Measurements from ENCODE around the gene ADSS1. TPM values are rescaled to one million over a fixed set of nuclear protein-coding genes. Genes with fewer than 3 reads are reported as not detected.

ADSS1 gene
- polyA plus RNA-seq, 4 donors: 12.5 to 17.0 (median 14.2) TPM

DNA sequence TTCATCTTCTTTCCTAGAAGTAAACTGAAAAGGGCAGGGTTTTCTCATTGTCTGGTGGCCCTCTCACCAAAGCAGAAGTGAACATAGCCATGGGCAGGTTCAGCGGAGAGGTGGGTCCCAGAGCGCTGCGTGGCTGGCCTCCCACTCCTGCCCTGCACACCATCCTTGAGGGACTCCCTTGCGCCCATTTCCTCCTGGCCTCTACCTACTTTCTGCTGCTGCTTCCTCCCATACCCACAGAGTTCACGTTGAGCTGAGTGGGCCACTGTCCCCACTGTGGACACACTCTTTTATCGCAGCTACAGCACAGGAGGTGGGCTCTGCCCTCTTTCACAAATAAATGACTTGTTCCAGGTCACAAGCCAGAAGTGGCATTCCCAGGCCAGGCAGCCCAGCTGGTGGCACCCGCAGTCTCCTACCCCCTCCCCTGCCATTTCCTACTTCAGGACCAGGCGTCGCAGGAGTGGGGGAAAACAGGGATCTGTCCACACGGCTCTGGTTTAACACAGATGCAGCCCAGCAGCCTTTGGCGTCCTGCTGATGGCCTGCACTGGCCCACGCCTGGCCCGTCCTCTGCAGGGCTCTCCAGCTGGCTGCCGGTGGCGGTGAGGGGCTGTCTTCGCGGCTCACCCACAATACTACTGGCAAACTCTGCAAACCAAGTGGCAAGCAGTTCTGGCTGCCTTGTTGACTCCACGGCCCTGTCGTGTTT is 33.8 kb downstream of the ADSS1 start:
- DNase-seq (ENCODE audit: low read depth in 4 of 4, low spot score in 3 of 4): no peak

DNA sequence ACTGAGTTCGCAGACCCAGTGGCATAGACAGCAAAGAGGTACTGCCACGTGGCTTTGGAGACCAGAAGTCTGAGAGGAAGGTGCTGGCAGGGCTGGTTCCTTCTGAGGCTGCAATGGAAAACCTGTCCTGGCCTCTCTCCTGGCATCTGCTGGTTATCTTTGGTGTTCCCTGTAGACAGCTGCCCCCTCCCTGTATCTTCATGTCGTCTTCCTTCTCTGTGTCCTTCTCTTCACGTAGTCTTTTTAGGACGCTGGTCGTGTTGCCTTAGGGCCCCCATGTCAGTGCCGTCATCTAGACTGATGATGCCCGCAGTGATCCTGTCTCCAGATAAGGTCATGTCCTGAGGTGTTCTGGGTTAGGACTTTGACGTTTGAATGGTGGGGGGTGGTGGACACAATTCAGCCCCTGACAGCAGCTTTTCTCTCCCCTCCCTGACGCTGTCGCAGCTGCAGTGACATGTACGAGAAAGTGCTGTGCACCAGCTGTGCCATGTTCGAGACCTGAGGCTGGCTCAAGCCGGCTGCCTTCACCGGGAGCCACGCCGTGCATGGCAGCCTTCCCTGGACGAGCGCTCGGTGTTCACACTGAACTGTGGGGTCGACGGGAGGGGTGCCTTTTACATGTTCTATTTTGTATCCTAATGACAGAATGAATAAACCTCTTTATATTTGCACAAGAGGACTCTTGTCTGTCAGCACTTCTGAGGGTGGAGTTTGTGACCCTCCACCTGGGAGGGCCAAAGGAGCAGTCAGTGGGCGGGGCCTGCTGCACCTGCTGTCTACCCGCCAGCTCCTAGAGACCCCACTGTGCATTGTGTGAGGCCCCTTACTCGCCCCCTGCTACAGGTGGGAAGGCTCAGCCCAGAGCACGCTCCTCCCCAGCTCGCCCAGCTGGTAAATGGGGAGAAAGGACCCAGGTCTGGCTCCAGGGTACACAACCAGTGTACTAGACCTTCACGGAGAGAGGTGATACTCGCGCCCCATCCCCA is 35.2 kb downstream of the ADSS1 start:
- DNase-seq (ENCODE audit: low read depth in 4 of 4, low spot score in 3 of 4): no peak

DNA sequence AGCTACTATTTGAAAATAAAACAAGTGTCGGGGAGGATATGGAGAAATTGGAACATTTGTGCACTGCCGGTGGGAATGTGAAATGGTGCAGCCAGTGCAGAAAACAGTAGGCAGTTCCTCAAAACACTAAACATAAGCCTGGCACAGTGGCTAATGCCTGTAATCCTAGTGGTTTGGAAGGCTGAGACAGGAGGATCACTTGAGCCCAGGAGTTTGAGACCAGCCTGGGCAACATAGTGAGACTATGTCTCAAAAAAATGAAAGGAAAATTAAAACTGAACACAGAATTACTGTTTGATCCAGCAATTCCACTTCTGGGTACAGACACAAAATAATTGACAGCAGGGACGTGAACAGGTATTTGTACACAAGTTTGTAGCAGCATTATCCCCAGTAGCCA is 41.5 kb downstream of the ADSS1 start:
- no peak for DNase-seq (ENCODE audit: low read depth in 4 of 4, low spot score in 3 of 4)

DNA sequence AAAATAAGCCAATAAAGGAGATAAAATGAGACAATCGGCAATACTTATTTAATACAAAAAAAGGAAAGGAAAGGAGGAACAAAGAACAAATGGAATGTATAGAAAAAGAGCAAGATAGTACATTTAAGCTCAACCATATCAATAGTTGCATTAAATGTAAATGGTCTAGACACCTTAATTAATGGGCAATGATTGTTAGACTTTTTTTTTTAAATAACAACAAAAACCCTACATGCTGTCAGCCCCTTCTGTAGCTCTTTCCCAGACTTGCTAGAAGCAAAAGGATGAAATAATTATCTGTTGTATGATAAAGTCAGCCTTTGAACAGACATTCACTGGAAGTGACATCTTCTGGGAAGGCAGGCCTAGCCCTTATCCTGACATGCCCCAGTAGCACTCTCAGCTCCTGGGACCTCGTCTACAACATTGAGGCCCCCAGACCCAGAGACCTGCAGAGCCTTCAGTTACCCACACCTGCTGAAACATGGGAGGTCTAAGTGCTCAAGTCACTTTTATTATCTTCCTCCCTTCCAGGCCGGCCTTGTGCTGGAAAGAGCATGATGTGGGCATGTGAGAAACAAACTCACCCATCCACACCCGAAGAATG is 42.3 kb downstream of the ADSS1 start:
- DNase-seq (ENCODE audit: low read depth in 4 of 4, low spot score in 3 of 4): no peak

DNA sequence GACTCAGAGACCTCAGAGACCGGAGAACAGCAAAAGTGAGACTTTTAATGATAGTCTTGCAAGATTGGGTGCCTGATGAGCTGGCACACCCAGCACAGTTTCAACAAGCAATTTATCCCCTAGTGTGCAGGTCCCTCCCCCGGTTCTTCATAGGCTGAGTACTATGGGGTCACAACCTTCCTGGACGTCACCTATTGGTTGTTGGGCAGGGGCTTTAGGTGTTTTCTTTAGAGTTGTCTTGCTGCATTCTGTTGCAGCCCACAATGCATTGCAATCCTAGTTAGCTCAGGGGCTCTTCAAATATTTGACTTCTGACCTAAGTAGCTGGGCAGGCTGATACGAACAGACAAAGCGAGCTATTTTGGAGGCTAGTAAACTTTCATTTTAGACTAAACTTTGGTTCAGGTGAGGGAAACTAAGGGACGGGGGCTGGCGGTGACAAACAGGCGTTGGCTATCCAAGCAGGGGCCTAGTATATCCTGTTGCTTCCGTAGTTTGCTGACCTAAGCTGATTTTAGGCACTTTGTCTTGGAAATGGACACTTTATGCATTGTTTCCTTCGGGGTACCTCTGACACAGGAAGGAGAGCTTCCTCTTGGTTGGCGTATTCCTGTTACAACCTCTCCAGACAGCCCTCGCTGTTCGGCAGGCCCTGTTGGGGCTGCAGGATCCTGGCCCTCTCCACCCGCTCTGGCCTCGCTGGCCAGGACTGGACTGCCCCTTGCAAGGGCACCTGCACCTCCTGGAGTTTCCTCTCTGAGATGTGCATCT is 43.0 kb downstream of the ADSS1 start:
- no peak for DNase-seq (ENCODE audit: low read depth in 4 of 4, low spot score in 3 of 4)

DNA sequence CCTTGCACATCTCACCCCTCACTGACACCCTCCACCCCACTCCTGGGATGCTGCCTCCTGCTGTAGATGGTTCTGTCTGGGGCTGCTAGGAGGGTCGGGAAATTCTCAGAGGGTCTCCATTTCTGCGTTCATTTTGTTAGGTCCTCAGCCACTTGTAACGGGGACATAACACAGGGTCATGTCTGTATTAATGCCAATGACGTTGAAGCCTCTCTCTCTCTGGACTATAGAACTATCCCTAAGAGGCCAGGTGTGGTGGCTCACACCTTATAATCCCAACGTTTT is 43.5 kb downstream of the ADSS1 start:
- no peak for DNase-seq (ENCODE audit: low read depth in 4 of 4, low spot score in 3 of 4)

DNA sequence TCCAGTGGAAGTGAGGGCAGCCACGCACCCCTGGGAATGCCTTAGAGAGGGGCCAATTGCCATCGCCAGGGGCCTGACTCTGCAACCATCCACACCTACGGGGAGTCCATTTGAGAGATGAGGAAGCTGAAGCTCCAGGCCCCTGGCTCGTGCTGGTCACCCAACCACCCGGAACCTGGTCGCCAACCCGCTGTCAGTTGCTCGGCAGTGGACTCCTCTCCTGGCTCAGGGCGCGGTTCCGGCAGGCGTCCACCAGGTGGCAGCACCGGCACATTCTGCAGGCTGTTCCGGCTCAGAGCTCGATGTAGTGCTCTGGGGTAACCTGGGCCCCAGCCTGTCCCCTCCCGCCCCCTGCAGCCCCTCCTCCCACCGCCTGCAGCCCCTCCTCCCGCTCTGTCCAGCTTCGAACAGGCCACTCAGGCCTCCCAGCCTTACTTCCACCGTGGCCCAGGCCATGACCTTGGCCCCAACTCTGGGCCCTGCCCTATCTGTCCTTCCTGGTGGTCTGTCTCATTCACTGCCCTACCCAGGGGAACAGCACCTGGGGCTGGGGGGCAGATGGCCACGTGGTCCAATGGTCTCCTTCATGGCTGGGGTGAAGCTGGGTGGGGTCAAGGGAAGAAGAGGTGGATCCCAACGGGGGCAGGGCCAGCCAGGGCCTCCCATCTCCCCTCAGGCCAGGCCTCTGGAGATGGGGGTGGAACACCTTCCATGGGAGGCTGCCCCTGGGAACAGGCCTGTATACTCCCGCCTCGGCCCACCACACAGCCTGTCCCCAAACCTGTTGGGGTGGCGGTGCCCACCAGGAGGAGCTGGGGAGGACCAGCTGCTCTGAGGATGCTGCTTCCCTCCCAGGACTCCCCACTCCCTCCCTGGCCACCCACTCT is 44.7 kb downstream of the ADSS1 start:
- peak in 3 of 4 donors; percentile 65 to 73 (median 71) for DNase-seq (ENCODE audit: low read depth in 4 of 4, low spot score in 3 of 4)

DNA sequence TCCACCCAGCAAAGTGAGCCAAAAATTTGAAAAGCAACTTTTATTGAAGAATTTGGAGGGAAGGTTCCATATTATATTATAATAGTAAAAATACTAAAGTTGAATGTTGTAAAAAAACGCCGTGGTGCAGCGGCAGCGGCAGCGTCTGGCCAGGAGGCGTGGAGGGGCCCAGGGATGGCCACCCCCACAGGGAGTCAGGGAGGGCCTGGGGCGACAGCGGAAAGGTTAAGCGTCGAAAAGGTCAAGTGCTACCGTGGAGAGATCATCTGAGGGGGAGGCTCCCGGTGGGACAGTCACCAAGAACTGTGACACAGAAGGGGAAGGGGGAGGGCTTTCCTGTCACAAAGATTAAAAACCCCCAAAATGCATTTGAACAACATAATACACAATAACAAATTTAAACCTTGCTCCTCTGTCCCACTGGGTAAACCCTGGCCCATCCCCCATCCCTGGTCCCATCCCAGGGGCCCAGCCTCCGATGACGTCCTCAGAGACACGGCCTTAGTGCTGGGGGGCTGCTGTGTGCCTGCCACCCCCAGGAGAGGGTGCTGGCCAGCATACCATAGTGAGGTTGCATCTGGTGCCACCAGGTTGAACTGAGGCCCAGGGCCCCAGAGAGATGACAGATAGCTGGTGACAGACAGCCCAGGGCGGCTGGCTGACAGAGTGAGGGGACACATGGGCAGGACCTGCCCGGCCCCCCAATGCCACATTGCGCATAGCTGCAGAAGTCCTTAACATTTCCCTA is 45.5 kb downstream of the ADSS1 start:
- DNase-seq (ENCODE audit: low read depth in 4 of 4, low spot score in 3 of 4): no peak

DNA sequence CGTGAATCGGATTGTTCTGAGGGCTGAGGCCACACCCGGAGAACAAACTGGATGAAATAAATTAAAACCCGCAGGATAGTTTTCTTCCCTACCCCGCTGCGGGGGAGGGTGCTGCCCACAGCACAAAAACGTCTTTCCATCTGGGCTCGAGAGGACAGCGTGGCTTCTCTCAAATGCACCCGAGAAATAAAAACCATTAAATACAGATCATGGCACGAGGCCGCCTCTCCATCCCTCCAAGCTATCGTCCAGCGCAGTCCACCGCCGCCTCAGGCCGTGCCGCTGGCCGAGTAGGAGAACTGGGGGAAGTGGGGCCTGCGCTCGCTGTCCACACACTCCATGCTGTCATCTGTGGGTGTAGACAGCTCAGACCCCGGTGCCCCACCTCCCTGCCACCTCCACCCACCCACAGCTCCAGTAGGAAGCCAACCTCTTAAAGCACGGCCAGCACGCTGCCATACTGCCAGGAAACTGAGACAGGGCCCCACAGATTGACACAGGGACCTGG is 46.1 kb downstream of the ADSS1 start:
- DNase-seq (ENCODE audit: low read depth in 4 of 4, low spot score in 3 of 4): no peak

DNA sequence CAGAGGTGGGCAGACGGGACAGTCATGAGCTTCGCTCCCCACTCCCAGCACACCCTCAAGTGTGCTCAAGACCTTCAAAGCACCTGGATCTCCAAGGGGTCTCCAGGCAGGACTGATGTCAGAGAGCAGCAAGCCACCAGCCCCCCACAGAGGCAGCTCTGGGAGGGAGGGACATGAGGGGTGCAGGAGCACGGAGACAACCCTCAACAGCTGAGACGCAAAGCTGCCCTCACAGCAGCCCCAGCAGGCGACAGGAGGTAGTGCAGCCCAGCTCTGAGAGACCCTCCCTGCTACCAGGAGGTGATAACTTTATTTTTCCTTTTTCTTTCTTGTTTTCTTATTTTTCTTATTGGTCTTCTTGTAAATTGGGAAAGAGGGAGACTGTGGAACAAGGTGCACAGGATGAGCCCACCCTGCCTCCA is 46.8 kb downstream of the ADSS1 start:
- no peak for DNase-seq (ENCODE audit: low read depth in 4 of 4, low spot score in 3 of 4)

DNA sequence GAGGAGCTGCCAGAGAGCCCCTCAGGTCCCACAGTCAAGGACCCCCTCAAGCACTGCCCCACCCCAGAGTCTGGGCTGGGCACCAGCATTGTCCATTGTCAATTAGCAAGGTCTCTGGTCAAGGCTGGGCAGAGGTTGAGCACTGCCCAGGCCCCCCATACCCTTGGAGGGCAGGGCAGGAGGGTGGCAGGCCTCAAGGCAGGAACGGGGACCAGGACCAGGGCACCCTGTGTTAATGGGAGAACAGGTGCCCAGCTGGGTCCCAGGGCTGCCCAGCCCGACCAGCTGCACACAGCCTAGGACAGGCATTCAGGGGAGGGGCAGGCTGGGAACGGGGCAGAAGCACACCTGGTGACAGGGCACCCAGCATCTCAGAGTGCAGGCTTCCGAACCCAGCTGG is 47.3 kb downstream of the ADSS1 start:
- DNase-seq (ENCODE audit: low read depth in 4 of 4, low spot score in 3 of 4): no peak

DNA sequence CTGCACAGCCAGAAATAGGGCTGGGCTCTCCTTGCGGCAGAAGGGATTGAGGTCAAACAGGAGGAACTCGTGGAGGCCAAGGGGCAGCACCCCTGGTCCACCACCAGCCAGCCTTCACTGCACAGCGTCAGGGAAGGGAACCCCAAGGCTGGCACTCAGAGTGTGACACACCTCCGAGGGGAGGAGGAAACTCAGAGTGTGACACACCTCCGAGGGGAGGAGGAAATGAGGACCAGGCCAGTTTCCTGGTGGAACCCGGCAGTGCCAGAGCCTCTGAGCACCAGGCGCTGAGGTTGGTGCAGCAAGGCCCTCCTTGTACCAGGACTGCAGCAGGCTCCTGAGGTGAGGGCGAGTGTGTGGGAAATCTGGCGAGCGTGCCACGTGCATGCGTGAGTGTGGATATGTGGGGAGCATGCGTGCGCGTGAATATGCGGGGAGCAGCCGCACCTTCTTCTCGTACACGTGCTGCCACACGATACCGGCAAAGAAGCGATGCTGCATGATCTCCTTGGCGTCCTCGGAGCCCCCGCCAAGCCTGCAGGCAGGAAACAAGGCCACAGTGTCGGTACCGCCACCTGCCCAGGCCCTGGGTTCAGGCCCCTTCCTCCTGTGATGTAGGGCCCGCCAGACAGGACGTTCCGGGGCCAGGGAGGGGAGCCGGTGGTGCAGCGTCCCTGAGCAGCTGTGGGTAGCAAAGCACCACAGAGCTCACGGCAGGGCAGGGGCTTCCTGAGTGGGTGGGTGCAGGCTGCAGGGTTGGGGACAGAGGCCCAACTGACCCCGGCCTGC is 48.1 kb downstream of the ADSS1 start:
- no peak for DNase-seq (ENCODE audit: low read depth in 4 of 4, low spot score in 3 of 4)

DNA sequence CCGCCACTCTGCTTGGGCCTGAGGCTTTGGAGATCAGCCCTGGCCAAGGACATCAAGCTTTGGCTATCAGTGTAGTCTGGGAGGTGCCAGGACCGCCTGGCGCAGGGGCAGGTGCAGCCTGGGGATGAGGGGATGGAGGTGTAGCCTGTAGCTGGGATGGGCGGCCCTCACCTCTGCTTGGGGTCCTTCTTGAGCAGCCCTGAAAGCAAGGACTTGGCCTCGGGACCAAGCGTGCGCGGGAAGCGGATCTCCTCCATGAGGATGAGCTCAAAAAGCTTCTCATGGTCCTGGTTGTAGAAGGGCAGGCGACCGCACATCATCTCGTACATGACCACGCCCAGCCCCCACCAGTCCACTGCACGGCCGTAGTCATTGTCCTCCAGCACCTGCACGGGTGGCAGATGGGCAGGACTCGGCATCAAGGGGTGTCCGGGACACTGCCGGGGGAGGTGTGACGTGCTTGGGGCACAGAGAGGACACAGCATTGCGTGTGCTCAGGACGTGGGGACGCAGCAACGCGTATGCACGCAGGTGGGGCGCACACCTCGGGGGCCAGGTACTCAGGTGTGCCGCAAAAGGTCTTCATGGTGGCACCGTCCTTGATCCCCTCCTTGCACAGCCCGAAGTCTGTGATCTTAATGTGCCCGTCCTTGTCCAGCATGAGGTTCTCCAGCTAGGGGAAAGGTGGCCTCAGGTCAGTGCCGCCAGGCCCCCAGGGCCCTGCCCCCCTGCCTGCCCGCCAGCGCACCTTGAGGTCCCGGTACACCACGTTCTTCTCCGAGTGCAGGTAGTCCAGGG is 48.9 kb downstream of the ADSS1 start:
- no peak for DNase-seq (ENCODE audit: low read depth in 4 of 4, low spot score in 3 of 4)

DNA sequence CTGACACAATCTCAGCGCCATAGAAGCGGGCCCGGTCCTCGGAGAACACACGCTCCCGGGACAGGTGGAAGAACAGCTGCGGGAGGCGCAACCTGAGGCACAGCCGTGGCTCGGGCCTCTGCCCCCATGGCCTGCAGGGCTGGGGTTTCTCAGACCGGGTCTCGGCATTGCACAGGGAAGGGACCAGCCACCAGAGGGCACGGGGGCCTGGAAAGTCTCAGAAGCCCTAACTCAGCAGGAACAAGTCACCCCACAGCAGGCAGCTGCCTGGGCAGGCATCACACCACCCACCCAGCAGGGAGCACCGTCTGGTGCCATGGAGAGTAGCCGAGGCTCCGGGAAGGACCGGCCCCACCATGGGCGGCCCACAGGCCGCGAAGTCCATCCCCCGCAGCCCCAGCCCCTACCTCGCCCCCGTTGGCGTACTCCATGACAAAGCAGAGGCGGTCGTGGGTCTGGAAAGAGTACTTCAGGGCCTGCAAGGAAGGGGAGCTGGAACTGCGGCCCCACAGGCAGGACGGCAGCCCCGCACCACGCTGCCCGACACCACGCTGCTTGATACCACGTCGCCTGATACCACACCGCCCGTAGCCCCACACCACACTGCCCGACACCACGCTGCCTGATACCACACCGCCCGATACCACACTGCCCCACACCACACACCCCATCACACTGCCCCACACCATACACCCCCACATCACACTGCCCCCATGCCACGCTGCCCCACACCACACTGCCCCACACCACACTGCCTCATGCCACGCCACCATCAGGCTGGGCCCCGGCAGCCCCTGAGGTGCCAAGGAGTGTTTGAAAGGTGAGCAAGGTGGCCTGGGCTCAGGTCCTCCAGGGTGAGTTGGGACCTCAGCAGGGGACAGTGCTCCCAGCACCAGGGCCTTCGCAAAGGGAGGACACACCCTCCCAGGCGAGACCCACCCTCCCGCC is 49.8 kb downstream of the ADSS1 start:
- no peak for DNase-seq (ENCODE audit: low read depth in 4 of 4, low spot score in 3 of 4)

DNA sequence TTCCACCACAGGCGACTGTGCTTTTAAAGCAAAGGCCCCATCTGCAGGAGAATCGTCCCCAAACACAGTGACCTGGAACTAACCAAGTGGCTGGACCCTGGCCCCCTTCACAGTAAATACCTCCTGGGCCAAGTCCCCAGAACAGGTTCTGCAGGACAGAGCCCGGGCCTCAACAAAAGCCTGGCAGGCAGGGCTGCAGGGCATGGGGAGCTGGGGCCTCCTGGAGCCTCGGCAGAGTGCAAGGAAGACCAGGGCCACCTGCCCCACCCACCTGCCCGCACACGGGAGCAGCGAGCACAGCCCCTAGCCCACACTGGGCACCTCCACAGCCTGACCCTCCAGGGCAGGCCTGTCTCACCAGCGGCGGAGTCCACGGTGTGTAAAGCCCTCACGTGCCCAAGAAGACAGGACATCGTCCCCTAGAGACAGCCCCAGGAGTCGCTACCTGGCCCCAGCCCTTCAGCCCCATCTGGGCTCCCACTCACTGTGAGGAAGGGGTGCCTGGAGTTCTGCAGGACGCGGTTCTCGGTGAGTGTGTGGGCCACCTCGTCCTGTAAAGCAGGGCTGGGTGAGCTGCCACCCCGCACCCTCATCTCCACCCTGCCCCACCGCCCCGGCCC is 50.5 kb downstream of the ADSS1 start:
- DNase-seq (ENCODE audit: low read depth in 4 of 4, low spot score in 3 of 4): no peak

DNA sequence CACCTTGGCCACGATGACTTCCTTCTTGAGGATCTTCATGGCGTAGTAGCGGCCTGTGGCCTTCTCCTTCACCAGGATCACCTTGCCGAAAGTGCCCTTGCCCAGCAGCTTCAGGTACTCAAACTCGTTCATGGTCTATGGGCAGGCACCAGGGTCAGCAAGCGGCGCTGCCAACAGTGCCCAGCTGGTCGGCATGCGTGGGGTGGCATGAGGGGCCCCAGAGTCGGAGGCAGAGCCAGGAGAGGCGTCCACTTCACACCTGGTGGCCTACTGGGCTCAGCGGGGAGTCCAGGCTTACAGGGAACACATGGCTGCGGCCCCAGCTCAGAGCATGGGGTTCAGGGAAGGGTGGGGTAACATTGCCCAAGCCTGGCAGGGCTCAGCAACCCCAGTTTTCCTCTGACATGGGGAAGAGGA is 51.1 kb downstream of the ADSS1 start:
- no peak for DNase-seq (ENCODE audit: low read depth in 4 of 4, low spot score in 3 of 4)

Data from left renal pelvis (tissue), 4 donors.